Brain microvascular endothelial cell (primary cell): Measurements from ENCODE around the gene NSD1.
"Not testable (repeated sequence)": the region's sequence is repeated elsewhere in the genome, so short reads cannot be mapped to it uniquely, and the experiment has no call there.

Experiments used
- DNase-seq: peaks from one replicate; pipeline ENCODE4 v3.0.0-alpha.2; 2020
- H3K27ac ChIP-seq: fragments of 250-450 bp; sonication (Bioruptor Pico); 2 replicates; pipeline ENCODE4 v1.5.1; 2020; ENCODE audit warnings: mild to moderate bottlenecking, moderate library complexity
- H3K27me3 ChIP-seq: fragments of 250-450 bp; sonication (Bioruptor Pico); replicated peaks from 2 replicates; pipeline ENCODE4 v1.5.1; 2020; ENCODE audit warnings: mild to moderate bottlenecking
- H3K36me3 ChIP-seq: fragments of 250-450 bp; sonication (Bioruptor Pico); replicated peaks from 2 replicates; pipeline ENCODE4 v1.5.1; 2020; ENCODE audit warnings: mild to moderate bottlenecking
- H3K4me3 ChIP-seq: 2 replicates; pipeline ENCODE4 v1.5.1; 2011; ENCODE audit warnings: low read depth, mild to moderate bottlenecking, control low read depth, low read length, moderate library complexity
- CTCF ChIP-seq: IDR thresholded peaks from 2 replicates; pipeline ENCODE4 v1.5.1; 2011; ENCODE audit warnings: low read depth, mild to moderate bottlenecking, moderate library complexity, low read length, control low read depth, inconsistent platforms; ENCODE audit errors: missing control alignments
- in situ Hi-C: cut with HindIII; loops from 2 replicates; pipeline ENCODE4 v1.10.0; 2017; ENCODE audit warnings: low sequenced_read_pairs, low pct_ligation_motif_present

Gene NSD1

DNA sequence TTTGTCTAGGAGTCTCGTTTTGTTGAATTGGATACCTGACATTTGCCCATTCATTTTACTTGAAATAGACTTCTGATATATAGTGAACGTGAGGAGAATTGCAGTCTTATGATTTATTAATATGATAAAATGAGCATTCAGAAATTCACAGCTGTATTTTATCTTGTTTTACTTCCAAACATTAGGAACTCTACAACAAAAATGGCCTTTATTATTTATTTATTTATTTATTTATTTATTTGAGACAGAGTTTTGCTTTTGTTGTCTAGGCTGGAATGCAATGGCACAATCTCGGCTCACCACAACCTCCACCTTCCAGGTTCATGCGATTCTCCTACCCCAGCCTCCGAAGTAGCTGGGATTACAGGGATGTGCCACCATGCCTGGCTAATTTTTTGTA lies 108.7 kb downstream of the NSD1 start:
- H3K4me3 ChIP-seq: no peak overlapping the region
- DNase-seq: no peak
- H3K27me3 ChIP-seq: no peaks in the 10 kb centered on the region
- no peak for TF ChIP-seq CTCF
- no peak overlapping the region for H3K27ac ChIP-seq
- in situ Hi-C loops: no loop called here
- peaks cover 29% of the 10 kb centered on the region for H3K36me3 ChIP-seq

DNA sequence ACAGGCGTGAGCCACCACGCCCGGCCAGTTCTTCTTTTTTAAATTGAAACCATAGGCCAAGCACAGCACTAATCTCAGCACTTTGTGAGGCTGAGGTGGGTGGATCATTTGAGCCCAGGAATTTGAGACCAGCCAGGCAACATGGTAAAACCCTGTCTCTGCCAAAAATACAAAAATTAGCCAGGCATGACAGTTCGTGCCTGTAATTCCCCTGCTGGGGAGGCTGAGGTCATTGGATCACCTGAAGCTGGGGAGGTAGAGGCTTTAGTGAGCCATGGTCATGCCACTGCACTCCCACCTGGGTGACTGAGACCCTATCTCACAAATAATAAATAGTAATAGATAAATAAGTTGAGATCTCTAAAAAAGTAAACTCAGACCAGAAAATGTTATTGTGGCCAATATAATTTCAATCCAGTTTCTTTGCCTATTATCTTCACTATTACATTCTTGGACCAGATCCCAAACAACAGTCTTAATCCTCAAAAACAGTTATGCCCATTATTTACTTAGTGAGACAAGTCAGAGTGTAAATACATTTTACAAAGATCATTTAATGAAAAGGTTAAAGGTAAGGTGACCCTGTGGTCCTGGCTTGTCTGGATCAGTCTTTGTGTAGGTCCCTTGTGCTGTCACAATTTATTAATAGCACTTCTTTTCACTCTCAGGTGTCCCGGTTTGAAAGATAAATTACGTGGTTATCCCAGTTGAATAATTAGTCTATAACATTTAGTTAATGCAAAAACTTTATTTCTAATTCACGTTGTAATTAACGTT lies 116.4 kb downstream of the NSD1 start:
- in situ Hi-C loops: no loop called here
- no peak overlapping the region for H3K27ac ChIP-seq
- no peak overlapping the region for H3K4me3 ChIP-seq
- no peak for DNase-seq
- peaks cover 18% of the 10 kb centered on the region for H3K36me3 ChIP-seq
- H3K27me3 ChIP-seq: no peaks in the 10 kb centered on the region
- TF ChIP-seq CTCF: no peak

DNA sequence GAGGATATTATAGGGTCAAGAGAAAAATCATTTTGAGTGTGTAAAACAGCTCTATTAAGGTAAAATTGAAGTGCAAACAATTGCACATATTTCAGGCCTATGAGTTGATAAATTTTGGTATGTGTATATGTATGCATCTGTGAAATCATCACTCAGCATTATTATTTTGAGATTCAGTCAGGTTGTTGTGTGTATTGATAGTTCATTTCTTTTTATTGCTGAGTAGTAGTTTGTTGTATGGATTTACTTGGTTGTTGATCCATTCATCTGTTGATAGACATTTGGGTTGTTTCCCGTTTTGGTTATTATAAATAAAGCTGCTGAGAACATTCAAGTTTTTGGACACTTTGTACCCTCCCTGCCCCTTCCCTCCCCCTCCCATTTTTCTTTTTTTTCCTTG lies 119.7 kb downstream of the NSD1 start:
- Histone ChIP-seq H3K4me3 (no peak overlapping the region), H3K27me3 (no peaks in the 10 kb centered on the region), H3K27ac (no peak overlapping the region), H3K36me3 (peaks cover 16% of the 10 kb centered on the region)
- no peak for TF ChIP-seq CTCF
- no peak for DNase-seq
- in situ Hi-C loops: no loop called here

GRCh38 chr5:177256296-177256695 lies 122.7 kb downstream of the NSD1 start:
- in situ Hi-C loops: no loop called here
- Histone ChIP-seq H3K36me3 (peaks cover 27% of the 10 kb centered on the region), H3K27me3 (no peaks in the 10 kb centered on the region), H3K27ac (no peak overlapping the region), H3K4me3 (no peak overlapping the region)
- TF ChIP-seq CTCF: no peak
- no peak for DNase-seq

DNA sequence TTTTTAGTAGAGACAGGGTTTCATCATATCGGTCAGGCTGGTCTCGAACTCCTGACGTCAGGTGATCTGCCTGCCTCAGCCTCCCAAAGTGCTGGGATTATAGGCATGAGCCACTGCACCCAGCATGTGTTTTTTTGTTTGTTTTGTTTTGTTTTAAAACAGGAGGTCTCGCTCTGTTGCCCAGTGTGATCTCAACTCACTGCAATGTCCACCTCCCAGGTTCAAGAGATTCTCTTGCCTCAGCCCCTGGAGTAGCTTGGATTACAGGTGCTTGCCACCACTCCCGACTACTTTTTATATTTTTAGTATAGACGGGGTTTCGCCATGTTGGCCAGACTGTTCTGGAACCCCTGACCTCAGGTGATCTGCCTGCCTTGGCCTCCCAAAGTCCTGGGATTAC lies 125.1 kb downstream of the NSD1 start:
- H3K27ac ChIP-seq, H3K4me3 ChIP-seq, H3K27me3 ChIP-seq, in situ Hi-C loops, DNase-seq: not testable (repeated sequence)
- peaks cover 21% of the 10 kb centered on the region for H3K36me3 ChIP-seq

DNA sequence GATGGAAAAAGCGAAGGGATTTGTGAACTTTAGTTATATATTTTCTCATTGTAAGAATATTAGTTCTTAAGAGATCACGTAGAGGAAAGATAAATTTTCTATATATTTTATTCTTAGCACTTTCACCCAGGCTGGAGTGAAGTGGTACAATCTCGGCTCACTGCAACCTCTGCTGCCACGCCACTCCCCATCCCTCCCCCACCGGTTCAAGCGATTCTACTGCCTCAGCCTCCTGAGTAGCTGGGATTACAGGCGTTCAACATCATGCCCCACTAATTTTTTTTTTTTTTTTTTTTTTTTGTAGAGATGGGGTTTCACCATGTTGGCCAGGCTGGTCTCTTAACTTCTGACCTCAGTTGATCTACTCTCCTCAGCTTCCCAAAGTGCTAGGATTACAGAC lies 127.4 kb downstream of the NSD1 start:
- in situ Hi-C loops: no loop called here
- peaks cover 27% of the 10 kb centered on the region for H3K36me3 ChIP-seq

More for the DNA sequence above, 127.4 kb downstream of the NSD1 start:
- DNase-seq: no peak
- TF ChIP-seq CTCF: no peak
- H3K4me3 ChIP-seq: no peak overlapping the region
- H3K27ac ChIP-seq: no peak overlapping the region
- H3K27me3 ChIP-seq: no peaks in the 10 kb centered on the region
